ENCODE data around the gene SEMG2. TPM values are rescaled to one million over a fixed set of nuclear protein-coding genes. Genes with fewer than 3 reads are reported as not detected.

The SEMG2 gene
- total RNA-seq, 2 experiments from 2014 or later, result not detected

DNA sequence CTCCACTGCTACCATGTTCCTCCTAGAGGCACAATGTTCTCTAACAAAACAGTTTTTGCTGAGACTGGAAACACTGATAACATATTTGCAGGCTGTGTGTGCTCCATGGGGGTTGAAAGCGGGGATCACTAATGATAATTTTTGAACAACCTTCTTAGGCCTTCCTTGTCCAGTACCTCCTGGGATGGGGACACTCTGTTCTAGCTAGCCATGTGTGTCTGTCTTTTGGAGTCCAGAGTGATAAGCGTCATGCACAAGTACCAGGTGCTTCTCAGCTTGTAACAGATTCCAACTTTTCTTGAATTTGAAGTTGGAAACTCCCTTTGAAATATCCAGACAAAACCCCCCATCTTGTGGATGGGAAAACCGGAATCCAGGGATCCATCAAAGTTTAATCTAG lies 31.3 kb upstream of the SEMG2 start:
- H3K9me3 Mint-ChIP-seq, result no peaks in the 10 kb centered on the region
- DNase-seq (no peak), ATAC-seq (no peak)
- intact Hi-C loops (cut with micrococcal nuclease), result no loop called here
- no peak overlapping the region for H3K27ac Mint-ChIP-seq
- ChIA-PET POLR2A (no interaction called here), CTCF (interaction anchor here (1.2 kb wide), 1 partner anchor 51 kb away, joined by 3 read pairs; no protein-coding TSS in a partner anchor)
- peaks cover 5% of the 10 kb centered on the region for H3K27me3 Mint-ChIP-seq
- no peaks in the 10 kb centered on the region for H3K4me1 Mint-ChIP-seq (ENCODE audit: low read depth)
- TF ChIP-seq, protein P1, sequence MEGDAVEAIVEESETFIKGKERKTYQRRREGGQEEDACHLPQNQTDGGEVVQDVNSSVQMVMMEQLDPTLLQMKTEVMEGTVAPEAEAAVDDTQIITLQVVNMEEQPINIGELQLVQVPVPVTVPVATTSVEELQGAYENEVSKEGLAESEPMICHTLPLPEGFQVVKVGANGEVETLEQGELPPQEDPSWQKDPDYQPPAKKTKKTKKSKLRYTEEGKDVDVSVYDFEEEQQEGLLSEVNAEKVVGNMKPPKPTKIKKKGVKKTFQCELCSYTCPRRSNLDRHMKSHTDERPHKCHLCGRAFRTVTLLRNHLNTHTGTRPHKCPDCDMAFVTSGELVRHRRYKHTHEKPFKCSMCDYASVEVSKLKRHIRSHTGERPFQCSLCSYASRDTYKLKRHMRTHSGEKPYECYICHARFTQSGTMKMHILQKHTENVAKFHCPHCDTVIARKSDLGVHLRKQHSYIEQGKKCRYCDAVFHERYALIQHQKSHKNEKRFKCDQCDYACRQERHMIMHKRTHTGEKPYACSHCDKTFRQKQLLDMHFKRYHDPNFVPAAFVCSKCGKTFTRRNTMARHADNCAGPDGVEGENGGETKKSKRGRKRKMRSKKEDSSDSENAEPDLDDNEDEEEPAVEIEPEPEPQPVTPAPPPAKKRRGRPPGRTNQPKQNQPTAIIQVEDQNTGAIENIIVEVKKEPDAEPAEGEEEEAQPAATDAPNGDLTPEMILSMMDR (IDR thresholded peaks at IDR 0.05), result no peak
- H3K4me3 Mint-ChIP-seq, result no peak overlapping the region
- H3K36me3 Mint-ChIP-seq (ENCODE audit: low read depth), result no peaks in the 10 kb centered on the region

DNA sequence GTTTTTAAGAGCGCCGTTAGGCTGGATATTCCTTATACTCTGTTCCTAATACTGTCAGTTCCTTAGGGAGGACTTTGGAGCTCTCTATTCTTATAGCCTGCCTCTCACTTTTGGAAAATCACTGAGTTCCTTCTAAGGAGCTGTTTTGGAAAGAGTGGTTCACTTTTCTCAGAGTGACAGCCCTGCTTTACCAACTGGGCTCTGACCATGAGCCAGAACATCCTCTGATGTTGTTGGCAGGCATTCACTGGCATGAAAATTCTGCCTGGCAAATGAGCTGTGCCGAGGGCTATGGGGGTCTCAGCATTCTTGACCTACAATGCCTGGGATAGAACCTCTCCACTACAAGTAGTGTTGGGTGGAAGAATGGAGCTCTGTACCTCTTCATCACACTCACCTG lies 29.2 kb upstream of the SEMG2 start:
- H3K4me1 Mint-ChIP-seq (ENCODE audit: low read depth), result no peaks in the 10 kb centered on the region
- H3K9me3 Mint-ChIP-seq, result no peaks in the 10 kb centered on the region
- peaks cover 8% of the 10 kb centered on the region for H3K27me3 Mint-ChIP-seq
- no peaks in the 10 kb centered on the region for H3K36me3 Mint-ChIP-seq (ENCODE audit: low read depth)
- TF ChIP-seq, protein P1 (IDR thresholded peaks at IDR 0.05), result no peak
- ChIA-PET POLR2A (no interaction called here), CTCF (no interaction called here)
- DNase-seq, result no peak
- ATAC-seq, result no peak
- H3K4me3 Mint-ChIP-seq, result no peak overlapping the region
- intact Hi-C loops (cut with micrococcal nuclease), result no loop called here
- no peak overlapping the region for H3K27ac Mint-ChIP-seq

DNA sequence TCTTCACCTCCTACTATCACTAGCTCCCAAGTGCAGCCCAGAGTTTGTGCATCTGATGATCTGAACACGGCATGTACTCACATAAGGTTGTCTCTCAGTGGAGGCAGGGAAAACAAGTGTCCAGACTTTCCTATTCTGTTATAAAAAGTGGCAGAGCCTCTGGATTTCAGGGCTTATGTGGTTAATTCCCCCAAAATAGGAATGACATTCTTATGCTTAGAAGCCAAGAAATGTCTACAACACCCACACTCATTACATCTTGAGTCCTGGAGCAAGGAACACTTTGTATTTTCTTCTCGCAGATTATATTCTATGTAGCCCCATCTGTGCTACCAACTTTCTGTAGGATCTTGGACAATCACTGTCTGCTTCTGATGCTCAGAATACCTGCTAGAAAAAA lies 27.8 kb upstream of the SEMG2 start:
- CTCF ChIA-PET, result interaction anchor here (2.2 kb wide), 1 partner anchor 101 kb away, joined by 6 read pairs; no protein-coding TSS in a partner anchor
- Mint-ChIP-seq H3K9me3 (no peaks in the 10 kb centered on the region), H3K27me3 (peaks cover 12% of the 10 kb centered on the region), H3K4me3 (no peak overlapping the region), H3K36me3 (ENCODE audit: low read depth) (no peaks in the 10 kb centered on the region), H3K27ac (no peak overlapping the region), H3K4me1 (ENCODE audit: low read depth) (no peaks in the 10 kb centered on the region)
- POLR2A ChIA-PET, result no interaction called here
- TF ChIP-seq, protein P1 (IDR thresholded peaks at IDR 0.05), result no peak
- DNase-seq (no peak), ATAC-seq (no peak)
- intact Hi-C loops (cut with micrococcal nuclease), result no loop called here

DNA sequence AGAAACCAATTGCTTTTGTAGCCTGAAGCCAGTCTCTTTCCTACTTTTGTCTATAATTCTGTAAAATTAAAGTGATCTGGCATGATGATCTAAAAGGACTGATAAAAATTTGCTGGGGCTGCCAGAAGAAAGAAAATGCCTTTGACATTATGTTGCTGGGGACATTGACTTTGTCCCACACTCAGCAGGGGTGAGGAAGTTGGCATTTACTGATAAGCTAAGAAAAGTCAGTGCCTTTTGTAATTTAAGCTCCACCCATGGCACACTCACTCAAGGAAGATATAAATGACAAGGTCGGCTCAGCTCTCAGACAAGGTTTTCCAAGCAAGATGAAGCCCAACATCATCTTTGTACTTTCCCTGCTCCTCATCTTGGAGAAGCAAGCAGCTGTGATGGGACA lies 14.4 kb upstream of the SEMG2 start, which contains the start of gene SEMG1:
TSS of gene SEMG1 (plus strand) at position 309 of the 400 bp plus-strand sequence. CDS start at position 330, 21 bp downstream.
- intact Hi-C loops (cut with micrococcal nuclease), result no loop called here
- CTCF ChIA-PET, result interaction anchor here (1.0 to 1.2 kb wide), 3 partner anchors 68 to 87 kb away, joined by 3 to 6 read pairs (median 3); no protein-coding TSS in a partner anchor
- no peak within 1 kb of the TSS for H3K4me3 Mint-ChIP-seq
- DNase-seq, result no peak
- H3K9me3 Mint-ChIP-seq, result peaks cover 6% of the 10 kb centered on the region
- no peak within 1 kb of the TSS for H3K27ac Mint-ChIP-seq
- H3K36me3 Mint-ChIP-seq (ENCODE audit: low read depth), result no peaks in the 10 kb centered on the region
- POLR2A ChIA-PET, result no interaction called here
- TF ChIP-seq, protein P1 (IDR thresholded peaks at IDR 0.05), result no peak
- H3K4me1 Mint-ChIP-seq (ENCODE audit: low read depth), result no peaks in the 10 kb centered on the region
- H3K27me3 Mint-ChIP-seq, result peaks cover 33% of the 10 kb centered on the region
- ATAC-seq, result no peak

DNA sequence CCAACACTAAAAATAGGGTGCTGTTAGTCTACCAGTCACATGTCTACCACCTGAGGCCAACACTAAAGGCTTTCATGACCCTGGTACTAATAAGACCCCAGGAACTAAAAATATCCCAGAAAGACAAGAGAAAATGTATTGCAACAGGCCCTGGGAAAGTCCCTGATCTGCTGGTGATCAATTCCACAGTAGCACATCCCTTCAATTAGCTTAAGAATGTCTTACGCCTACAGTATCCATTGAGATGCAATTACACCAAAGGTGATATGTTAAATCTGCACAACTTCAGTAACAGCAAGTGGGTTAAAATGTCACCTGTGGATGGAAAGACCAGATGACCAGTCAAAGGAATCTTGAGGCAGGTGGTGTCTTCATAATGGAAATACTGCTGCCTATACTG lies 11.2 kb upstream of the SEMG2 start:
- intact Hi-C loops (cut with micrococcal nuclease), result no loop called here
- Mint-ChIP-seq H3K4me1 (ENCODE audit: low read depth) (no peaks in the 10 kb centered on the region), H3K27me3 (peaks cover 32% of the 10 kb centered on the region), H3K9me3 (no peaks in the 10 kb centered on the region), H3K36me3 (ENCODE audit: low read depth) (no peaks in the 10 kb centered on the region), H3K4me3 (no peak overlapping the region), H3K27ac (no peak overlapping the region)
- ATAC-seq (no peak), DNase-seq (no peak)
- TF ChIP-seq, protein P1 (IDR thresholded peaks at IDR 0.05), result no peak
- ChIA-PET POLR2A (no interaction called here), CTCF (interaction anchor here (0.5 kb wide), 1 partner anchor 603 kb away, joined by 3 read pairs; no protein-coding TSS in a partner anchor)

Data from activated CD8-positive, alpha-beta T cell treated with anti-CD3 and anti-CD28 coated beads for 36 hours (primary cell).